ENCODE data around the gene LRRC45. TPM values are rescaled to one million over a fixed set of nuclear protein-coding genes. Genes with fewer than 3 reads are reported as not detected.

The LRRC45 gene
- 2.5 to 3.6 TPM (median 2.9 TPM) in 3 replicates for polyA plus RNA-seq
- 1.1 TPM for polyA plus RNA-seq (2011; ENCODE audit: low read depth)
- 0.61 and 1.4 TPM in 2 replicates for polyA plus RNA-seq (2011; cell fraction: cytosol; rRNA removed)
- polyA plus RNA-seq (2011; cell fraction: nucleus; rRNA removed) = 5.7 and 7.1 TPM in 2 replicates
- 1.2 and 3.5 TPM in 2 replicates for polyA plus RNA-seq (2012; ENCODE audit: low replicate concordance)
- polyA minus RNA-seq = 1.5 to 2.5 TPM (median 2.3 TPM) in 3 replicates
- 3.1 TPM for polyA minus RNA-seq (2011; cell fraction: cytosol; rRNA and poly(A)+ RNA removed)
- polyA minus RNA-seq (2011; cell fraction: nucleus; rRNA and poly(A)+ RNA removed) = 1.5 and 3.7 TPM in 2 replicates

DNA sequence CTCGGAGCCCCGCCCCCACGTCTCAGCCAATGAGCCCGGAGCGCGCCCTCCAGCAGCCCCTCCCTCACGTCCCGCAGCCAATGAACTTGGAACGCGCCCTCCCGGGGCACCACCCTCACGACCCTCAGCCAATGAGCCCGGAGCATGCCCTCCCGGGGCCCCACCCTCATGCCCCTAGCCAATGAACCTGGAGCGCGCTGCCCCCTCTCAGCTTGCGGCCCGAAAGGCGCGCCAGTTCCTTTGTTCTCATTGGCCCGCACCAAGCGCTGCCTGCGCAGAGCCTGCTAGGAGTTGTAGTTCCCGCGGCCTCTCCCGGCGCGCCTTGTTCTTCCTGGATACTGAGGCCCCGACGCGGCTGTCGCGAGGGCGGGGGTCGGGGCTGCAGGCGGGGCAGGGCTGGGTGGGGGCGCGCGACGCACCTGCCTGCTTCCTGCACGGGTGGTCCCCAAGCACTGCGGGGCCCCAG is at the start of gene LRRC45:
LRRC45 (plus strand) TSS at position 325 of the 466 bp plus-strand sequence. CDS start 339 bp downstream, outside the sequence.
- Histone ChIP-seq H4K20me1 (ENCODE audit: control insufficient read depth, extremely low read depth, insufficient read depth, low read length) (peaks cover 6% of the 10 kb centered on the region), H2AFZ (ENCODE audit: control insufficient read depth, low read length) (peak within 1 kb of the TSS; percentile 78), H3K4me2 (ENCODE audit: control insufficient read depth, extremely low read depth, insufficient read depth, low read depth, low read length) (peak within 1 kb of the TSS; percentile 97), H3K36me3 (ENCODE audit: control insufficient read depth in 2 of 2, extremely low read depth in 1 of 2, insufficient read depth in 2 of 2, low read length in 2 of 2) (peaks cover 0 to 3% of the 10 kb centered on the region in 2 experiments), H3K9me1 (ENCODE audit: control insufficient read depth, extremely low read depth, insufficient read depth, low read length) (no peaks in the 10 kb centered on the region), H3K4me3 (ENCODE audit: control insufficient read depth in 2 of 3, extremely low read depth in 1 of 3, insufficient read depth in 2 of 3, low read depth in 1 of 3, low read length in 3 of 3) (peak within 1 kb of the TSS; percentile 73 to 97 (median 85)), H3K79me2 (ENCODE audit: control insufficient read depth, insufficient read depth, low read length) (peaks cover 5% of the 10 kb centered on the region), H3K4me1 (ENCODE audit: control insufficient read depth, extremely low read depth, insufficient read depth, low read length) (peaks cover 26% of the 10 kb centered on the region), H3K27ac (ENCODE audit: control insufficient read depth, insufficient read depth, low read length) (peak within 1 kb of the TSS; percentile 40), H3K9me3 (ENCODE audit: control insufficient read depth, low read depth, low read length) (no peaks in the 10 kb centered on the region), H3K27me3 (ENCODE audit: control insufficient read depth, extremely low read depth, insufficient read depth, low read length) (no peaks in the 10 kb centered on the region), H3K9ac (ENCODE audit: control insufficient read depth, extremely low read depth, insufficient read depth, low read length) (peak within 1 kb of the TSS; percentile 80)
- dilution Hi-C loops (cut with MboI; ENCODE audit: extremely low pct_ligation_motif_present, low sequenced_read_pairs) = no loop called here
- TF ChIP-seq, protein P1, sequence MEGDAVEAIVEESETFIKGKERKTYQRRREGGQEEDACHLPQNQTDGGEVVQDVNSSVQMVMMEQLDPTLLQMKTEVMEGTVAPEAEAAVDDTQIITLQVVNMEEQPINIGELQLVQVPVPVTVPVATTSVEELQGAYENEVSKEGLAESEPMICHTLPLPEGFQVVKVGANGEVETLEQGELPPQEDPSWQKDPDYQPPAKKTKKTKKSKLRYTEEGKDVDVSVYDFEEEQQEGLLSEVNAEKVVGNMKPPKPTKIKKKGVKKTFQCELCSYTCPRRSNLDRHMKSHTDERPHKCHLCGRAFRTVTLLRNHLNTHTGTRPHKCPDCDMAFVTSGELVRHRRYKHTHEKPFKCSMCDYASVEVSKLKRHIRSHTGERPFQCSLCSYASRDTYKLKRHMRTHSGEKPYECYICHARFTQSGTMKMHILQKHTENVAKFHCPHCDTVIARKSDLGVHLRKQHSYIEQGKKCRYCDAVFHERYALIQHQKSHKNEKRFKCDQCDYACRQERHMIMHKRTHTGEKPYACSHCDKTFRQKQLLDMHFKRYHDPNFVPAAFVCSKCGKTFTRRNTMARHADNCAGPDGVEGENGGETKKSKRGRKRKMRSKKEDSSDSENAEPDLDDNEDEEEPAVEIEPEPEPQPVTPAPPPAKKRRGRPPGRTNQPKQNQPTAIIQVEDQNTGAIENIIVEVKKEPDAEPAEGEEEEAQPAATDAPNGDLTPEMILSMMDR (optimal IDR thresholded peaks at IDR 0.05 in 1 of 3, IDR thresholded peaks at IDR 0.05 in 1 of 3, conservative IDR thresholded peaks at IDR 0.05 in 1 of 3; ENCODE audit: extremely low read depth in 1 of 3, insufficient read depth in 2 of 3, low read length in 3 of 3) = no peak
- no peak for TF ChIP-seq EZH2 (IDR thresholded peaks at IDR 0.05; ENCODE audit: low read length)
- FAIRE-seq = peak; percentile 80
- DNase-seq (ENCODE audit: low read depth, low spot score) = peak; percentile 97

DNA sequence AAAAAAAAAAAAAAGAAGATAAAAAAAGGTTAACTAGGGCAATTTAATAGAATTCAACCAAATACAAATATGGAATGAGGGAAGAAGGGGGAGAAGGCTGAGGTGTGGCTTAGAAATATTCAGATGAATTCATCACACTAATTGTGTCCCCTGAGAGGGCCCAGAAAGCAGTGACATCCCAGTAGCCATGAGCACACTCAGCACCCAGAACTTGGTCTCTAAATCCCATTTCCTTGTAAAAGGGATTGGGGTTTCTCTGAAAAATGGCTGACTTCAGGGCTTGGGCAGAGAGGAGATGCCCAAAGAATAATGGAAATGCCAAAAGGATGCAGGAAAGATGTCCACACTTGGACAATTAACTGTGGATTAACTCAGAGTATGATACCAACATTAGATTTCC is 49.7 kb upstream of the LRRC45 start:
- Histone ChIP-seq H2AFZ (ENCODE audit: control insufficient read depth, low read length) (no peak overlapping the region), H3K9ac (ENCODE audit: control insufficient read depth, extremely low read depth, insufficient read depth, low read length) (no peak overlapping the region), H3K4me2 (ENCODE audit: control insufficient read depth, extremely low read depth, insufficient read depth, low read depth, low read length) (no peak overlapping the region), H3K79me2 (ENCODE audit: control insufficient read depth, insufficient read depth, low read length) (no peaks in the 10 kb centered on the region), H3K27ac (ENCODE audit: control insufficient read depth, insufficient read depth, low read length) (no peak overlapping the region), H4K20me1 (ENCODE audit: control insufficient read depth, extremely low read depth, insufficient read depth, low read length) (no peaks in the 10 kb centered on the region), H3K9me3 (ENCODE audit: control insufficient read depth, low read depth, low read length) (no peaks in the 10 kb centered on the region), H3K27me3 (ENCODE audit: control insufficient read depth, extremely low read depth, insufficient read depth, low read length) (peaks cover 12% of the 10 kb centered on the region), H3K4me3 (ENCODE audit: control insufficient read depth in 2 of 3, extremely low read depth in 1 of 3, insufficient read depth in 2 of 3, low read depth in 1 of 3, low read length in 3 of 3) (no peak overlapping the region), H3K9me1 (ENCODE audit: control insufficient read depth, extremely low read depth, insufficient read depth, low read length) (no peaks in the 10 kb centered on the region), H3K36me3 (ENCODE audit: control insufficient read depth in 2 of 2, extremely low read depth in 1 of 2, insufficient read depth in 2 of 2, low read length in 2 of 2) (no peaks in the 10 kb centered on the region), H3K4me1 (ENCODE audit: control insufficient read depth, extremely low read depth, insufficient read depth, low read length) (peaks cover 4% of the 10 kb centered on the region)
- dilution Hi-C loops (cut with MboI; ENCODE audit: extremely low pct_ligation_motif_present, low sequenced_read_pairs) = no loop called here
- no peak for FAIRE-seq
- DNase-seq (ENCODE audit: low read depth, low spot score) = no peak
- TF ChIP-seq, protein P1 (optimal IDR thresholded peaks at IDR 0.05 in 1 of 3, IDR thresholded peaks at IDR 0.05 in 1 of 3, conservative IDR thresholded peaks at IDR 0.05 in 1 of 3; ENCODE audit: extremely low read depth in 1 of 3, insufficient read depth in 2 of 3, low read length in 3 of 3) = no peak
- TF ChIP-seq EZH2 (IDR thresholded peaks at IDR 0.05; ENCODE audit: low read length) = no peak
